Stomach smooth muscle (tissue), 2 donors: ENCODE results near the gene TTLL9.

Experiments
- H3K27ac ChIP-seq: one replicate; pipeline ENCODE4 v1.7.0; 2013; ENCODE audit warnings: mild to moderate bottlenecking, low read length, inconsistent platforms
- H3K27me3 ChIP-seq, 2 donors: one replicate each; pipeline ENCODE4 v1.7.0; 2013; ENCODE audit warnings: low read length in 2 of 2; ENCODE audit not compliant: insufficient read depth in 2 of 2, control insufficient read depth in 1 of 2
- H3K36me3 ChIP-seq, 2 donors: one replicate each; pipeline ENCODE4 v1.7.0; 2013; ENCODE audit warnings: low read length in 2 of 2; ENCODE audit not compliant: control insufficient read depth in 2 of 2, insufficient read depth in 2 of 2
- H3K4me1 ChIP-seq: one replicate; pipeline ENCODE4 v1.7.0; 2013; ENCODE audit warnings: low read length; ENCODE audit not compliant: control insufficient read depth, insufficient read depth
- H3K4me3 ChIP-seq, 2 donors: one replicate each; pipeline ENCODE4 v1.7.0; 2013; ENCODE audit warnings: low read length in 2 of 2
- H3K9ac ChIP-seq, 2 donors: one replicate each; pipeline ENCODE4 v1.7.0; 2013; ENCODE audit warnings: low read length in 2 of 2, mild to moderate bottlenecking in 1 of 2
- H3K9me3 ChIP-seq, 2 donors: one replicate each; pipeline ENCODE4 v1.7.0; 2013; ENCODE audit warnings: low read length in 2 of 2; ENCODE audit not compliant: control insufficient read depth in 2 of 2
- donor health status: healthy.
- donor health status: Pancreatic carcinoma.

Gene TTLL9

DNA sequence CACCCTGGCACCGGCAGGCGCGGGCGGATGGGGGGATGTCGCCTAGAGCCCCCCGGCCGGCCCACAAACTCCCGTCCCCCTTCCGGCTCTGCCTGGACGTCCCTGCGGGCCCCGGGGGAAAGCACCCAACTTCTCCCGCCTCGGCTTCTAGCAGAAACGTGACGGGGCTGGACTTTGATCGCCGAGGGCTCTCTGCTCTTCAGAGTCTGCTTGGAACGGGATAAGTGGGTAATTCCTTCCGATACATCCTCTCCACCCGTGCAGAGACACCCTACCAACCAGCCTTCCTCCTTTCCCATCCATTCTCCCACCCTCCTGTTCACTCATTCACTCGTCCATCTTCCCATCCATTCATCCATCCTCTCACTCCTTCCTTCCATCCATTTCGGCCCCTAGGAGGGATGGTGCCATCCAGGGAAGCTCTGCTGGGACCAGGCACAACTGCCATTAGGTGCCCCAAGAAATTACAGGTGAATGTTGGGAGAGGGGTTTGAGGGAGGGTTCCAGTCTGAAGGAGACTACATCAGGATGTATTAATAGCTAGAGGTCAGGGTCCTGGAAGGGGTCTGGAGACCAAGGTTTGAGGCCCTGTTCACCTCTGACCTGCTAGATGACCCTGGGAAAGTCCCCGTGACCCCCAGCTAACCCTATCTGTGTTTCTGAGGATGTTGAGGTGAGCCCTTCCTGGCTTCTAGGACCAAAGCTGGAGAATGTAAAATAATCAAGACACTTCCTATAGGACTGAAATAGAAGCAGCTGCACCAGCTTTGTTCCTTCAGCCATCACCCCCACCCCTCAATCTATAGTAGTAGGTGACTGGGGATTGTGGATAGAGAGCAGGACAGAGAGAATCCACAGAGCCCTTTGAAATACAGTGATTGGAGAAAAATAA, 538 bp downstream of the TTLL9 start:
- Histone ChIP-seq H3K27ac (no peak overlapping the region), H3K9me3 (no peaks in the 10 kb centered on the region), H3K36me3 (no peaks in the 10 kb centered on the region), H3K9ac (peak overlapping the region; percentile 50 to 62), H3K4me1 (peaks cover 11% of the 10 kb centered on the region), H3K27me3 (peaks cover 9 to 25% of the 10 kb centered on the region in 2 donors), H3K4me3 (peak overlapping the region; percentile 44 to 79)

DNA sequence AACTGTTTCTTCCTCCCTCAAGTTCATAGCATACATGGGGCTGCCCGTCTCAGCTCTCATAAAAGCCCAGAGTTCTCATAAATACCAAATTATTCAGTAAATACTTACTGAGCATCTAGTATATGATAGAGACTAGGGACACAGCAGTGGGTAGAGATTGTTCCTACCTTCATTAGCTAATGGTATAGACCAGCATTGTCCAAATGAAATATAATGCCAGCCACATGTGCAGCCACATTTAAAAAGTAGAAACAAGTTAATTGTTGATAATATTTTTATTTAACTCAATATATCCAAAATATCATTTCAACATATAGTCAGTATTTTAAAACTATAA, 1.2 kb downstream of the TTLL9 start:
- Histone ChIP-seq H3K27me3 (peaks cover 9 to 25% of the 10 kb centered on the region in 2 donors), H3K4me3 (no peak overlapping the region), H3K9ac (no peak overlapping the region), H3K4me1 (peaks cover 11% of the 10 kb centered on the region), H3K27ac (no peak overlapping the region), H3K36me3 (no peaks in the 10 kb centered on the region), H3K9me3 (no peaks in the 10 kb centered on the region)

- Histone ChIP-seq H3K9me3 (no peaks in the 10 kb centered on the region), H3K27me3 (peaks cover 9 to 25% of the 10 kb centered on the region in 2 donors), H3K4me3 (no peak overlapping the region), H3K9ac (no peak overlapping the region), H3K36me3 (no peaks in the 10 kb centered on the region), H3K4me1 (peaks cover 11% of the 10 kb centered on the region), H3K27ac (no peak overlapping the region)
Observed at GRCh38 chr20:31872406-31872805, 2.0 kb downstream of the TTLL9 start.

GRCh38 chr20:31875671-31876070, 5.2 kb downstream of the TTLL9 start:
- H3K27ac ChIP-seq = no peak overlapping the region
- H3K36me3 ChIP-seq = no peaks in the 10 kb centered on the region
- H3K9me3 ChIP-seq = no peaks in the 10 kb centered on the region
- no peak overlapping the region for H3K9ac ChIP-seq
- no peak overlapping the region for H3K4me3 ChIP-seq
- peaks cover 6 to 9% of the 10 kb centered on the region in 2 donors for H3K27me3 ChIP-seq
- peaks cover 11% of the 10 kb centered on the region for H3K4me1 ChIP-seq

GRCh38 chr20:31877684-31878083, 7.2 kb downstream of the TTLL9 start:
- no peak overlapping the region for H3K27ac ChIP-seq
- H3K9me3 ChIP-seq = no peaks in the 10 kb centered on the region
- no peak overlapping the region for H3K4me3 ChIP-seq
- no peak overlapping the region for H3K9ac ChIP-seq
- no peaks in the 10 kb centered on the region for H3K36me3 ChIP-seq
- peaks cover 10% of the 10 kb centered on the region for H3K4me1 ChIP-seq
- no peaks in the 10 kb centered on the region for H3K27me3 ChIP-seq

DNA sequence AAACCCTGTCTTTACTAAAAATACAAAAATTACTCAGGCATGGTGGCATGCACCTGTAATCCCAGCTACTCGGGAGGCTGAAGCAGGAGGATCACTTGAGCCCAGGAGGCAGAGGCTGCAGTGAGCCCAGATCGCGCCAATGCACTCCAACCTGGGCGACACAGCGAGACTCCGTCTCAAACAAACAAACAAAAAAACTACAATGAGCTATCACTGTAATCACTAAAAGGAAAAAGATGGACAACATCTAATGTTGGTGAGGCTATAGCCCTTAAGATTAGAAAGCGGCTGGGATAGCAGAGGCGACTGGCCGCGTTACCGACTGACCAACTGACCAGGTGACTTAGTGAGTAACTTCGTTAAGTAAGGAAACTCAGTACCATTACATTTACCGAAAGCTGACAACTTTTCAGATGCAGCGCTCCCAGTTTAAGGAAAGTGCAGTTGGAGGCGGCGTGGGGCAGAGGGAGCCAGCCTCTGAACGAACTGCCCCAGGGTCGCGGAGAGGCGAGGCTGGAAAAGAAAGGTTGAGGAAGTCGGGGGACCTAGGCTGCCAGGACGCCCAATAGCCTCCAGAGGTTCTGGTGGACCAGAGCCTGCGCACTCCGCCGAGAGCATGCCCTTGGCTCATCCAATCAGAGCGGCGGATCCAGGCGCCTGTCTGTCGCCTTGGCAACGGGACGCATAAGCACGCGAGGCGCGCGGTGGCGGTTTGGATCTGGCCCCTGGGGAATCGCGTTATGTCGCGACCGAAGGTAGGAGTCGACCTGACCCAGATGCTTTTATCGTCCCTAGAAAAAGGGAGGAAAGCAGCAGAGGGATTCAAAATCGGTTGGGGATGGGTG, 8.9 kb downstream of the TTLL9 start:
- peak overlapping the region; percentile 74 to 84 for H3K4me3 ChIP-seq
- no peaks in the 10 kb centered on the region for H3K9me3 ChIP-seq
- H3K4me1 ChIP-seq = peaks cover 10% of the 10 kb centered on the region
- no peaks in the 10 kb centered on the region for H3K27me3 ChIP-seq
- peak overlapping the region; percentile 39 to 62 for H3K9ac ChIP-seq
- H3K27ac ChIP-seq = peak overlapping the region; percentile 49
- H3K36me3 ChIP-seq = no peaks in the 10 kb centered on the region

GRCh38 chr20:31881945-31882344, 11.5 kb downstream of the TTLL9 start:
- Histone ChIP-seq H3K4me1 (peaks cover 10% of the 10 kb centered on the region), H3K36me3 (no peaks in the 10 kb centered on the region), H3K9me3 (no peaks in the 10 kb centered on the region), H3K27me3 (no peaks in the 10 kb centered on the region), H3K9ac (no peak overlapping the region), H3K27ac (no peak overlapping the region), H3K4me3 (no peak overlapping the region)

- Histone ChIP-seq H3K36me3 (no peaks in the 10 kb centered on the region), H3K27me3 (no peaks in the 10 kb centered on the region), H3K9ac (no peak overlapping the region), H3K27ac (no peak overlapping the region), H3K4me3 (no peak overlapping the region), H3K4me1 (peaks cover 10% of the 10 kb centered on the region), H3K9me3 (no peaks in the 10 kb centered on the region)
Observed at GRCh38 chr20:31883829-31884228, 13.4 kb downstream of the TTLL9 start.

DNA sequence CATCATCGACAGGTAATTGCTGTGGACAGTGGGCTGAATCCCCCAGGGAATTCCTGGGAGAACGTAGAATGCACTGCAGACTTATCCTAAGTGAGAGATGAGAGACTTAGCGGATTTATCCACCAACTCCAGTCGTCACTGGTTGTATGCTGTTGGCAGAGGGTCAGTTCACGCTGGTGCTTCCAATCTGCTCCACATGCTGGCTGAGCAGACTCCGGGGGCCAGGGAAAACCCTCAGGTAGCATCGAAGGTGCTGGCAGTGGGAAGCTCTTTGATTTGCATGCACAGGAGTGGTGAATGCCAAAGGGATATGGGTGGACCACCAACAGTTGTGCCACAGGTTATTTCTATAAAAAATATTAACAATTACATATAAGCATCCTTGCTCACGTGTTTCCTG, 20.2 kb downstream of the TTLL9 start:
- Histone ChIP-seq H3K27ac (no peak overlapping the region), H3K4me1 (no peaks in the 10 kb centered on the region), H3K9me3 (no peaks in the 10 kb centered on the region), H3K27me3 (peaks cover 0 to 2% of the 10 kb centered on the region in 2 donors), H3K4me3 (no peak overlapping the region), H3K9ac (no peak overlapping the region), H3K36me3 (no peaks in the 10 kb centered on the region)

DNA sequence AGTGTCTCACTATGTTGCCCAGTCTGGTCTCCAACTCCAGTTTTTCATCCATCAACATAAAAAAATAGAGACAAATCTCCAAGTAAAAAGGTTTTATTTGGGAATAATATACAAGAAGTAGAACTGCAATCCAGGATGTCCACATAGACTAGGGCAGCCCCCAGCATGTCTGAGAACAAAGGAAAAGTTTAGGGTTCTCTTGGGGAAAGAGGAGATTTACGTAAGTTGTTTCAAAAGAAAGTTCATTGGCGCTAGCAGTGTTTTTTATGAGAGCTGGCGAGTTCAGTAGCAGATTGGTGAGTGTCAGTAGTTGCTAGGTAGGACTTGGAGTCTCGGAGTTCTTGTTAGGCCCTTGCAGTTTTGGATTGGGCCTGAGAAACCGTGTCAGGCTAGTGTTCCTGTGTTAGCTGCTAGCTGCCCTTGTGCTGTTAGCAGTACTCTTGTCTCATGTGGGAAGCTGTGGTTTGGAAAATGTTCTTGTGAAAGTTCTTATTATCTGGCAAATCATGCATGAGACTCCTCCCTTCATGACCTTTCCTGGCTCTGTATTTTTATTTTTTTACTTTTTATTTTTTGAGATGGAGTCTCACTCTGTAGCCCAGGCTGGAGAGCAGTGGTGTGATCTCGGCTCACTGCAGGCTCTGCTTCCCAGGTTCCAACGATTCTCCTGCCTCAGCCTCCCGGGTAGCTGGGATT, 24.7 kb downstream of the TTLL9 start:
- H3K36me3 ChIP-seq = no peaks in the 10 kb centered on the region
- H3K9ac ChIP-seq = no peak overlapping the region
- H3K4me1 ChIP-seq = no peaks in the 10 kb centered on the region
- H3K4me3 ChIP-seq = no peak overlapping the region
- no peak overlapping the region for H3K27ac ChIP-seq
- H3K27me3 ChIP-seq = peaks cover 0 to 2% of the 10 kb centered on the region in 2 donors
- H3K9me3 ChIP-seq = no peaks in the 10 kb centered on the region
